DND-41 (cell line): Measurements from ENCODE around the gene SLC39A8.

Experiments
- EZH2 ChIP-seq: IDR thresholded peaks from 3 replicates; pipeline ENCODE4 v1.6.1; 2012; ENCODE audit warnings: borderline replicate concordance, low read depth, mild to moderate bottlenecking, moderate library complexity, low read length, inconsistent platforms; ENCODE audit not compliant: severe bottlenecking
- TF ChIP-seq, protein P1 (sequence below): IDR thresholded peaks from 2 replicates; pipeline ENCODE4 v1.5.1; 2012; ENCODE audit warnings: borderline replicate concordance, low read length, moderate library complexity, mild to moderate bottlenecking; ENCODE audit not compliant: poor library complexity, severe bottlenecking; ENCODE audit errors: extremely low read depth

DNA sequence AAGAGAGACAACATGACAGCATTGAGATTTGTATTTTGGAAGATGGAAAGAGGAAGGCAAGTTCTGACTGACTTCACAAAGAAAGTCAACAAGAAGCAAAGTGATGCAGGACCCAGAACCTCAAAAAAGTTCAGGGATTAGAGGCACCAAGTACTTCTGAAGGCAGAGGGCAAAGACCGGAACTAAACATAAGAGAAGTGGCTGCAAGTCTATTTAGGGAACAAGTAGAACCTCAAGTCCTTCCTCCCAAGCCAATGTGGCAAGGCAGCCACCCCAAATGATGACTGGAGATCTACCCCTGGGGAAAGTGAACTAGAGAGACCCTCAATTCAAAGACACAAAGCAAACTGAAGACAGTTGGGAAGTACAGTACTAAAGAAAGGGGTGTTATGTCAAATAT is 46.6 kb downstream of the SLC39A8 start:
- TF ChIP-seq, protein P1, sequence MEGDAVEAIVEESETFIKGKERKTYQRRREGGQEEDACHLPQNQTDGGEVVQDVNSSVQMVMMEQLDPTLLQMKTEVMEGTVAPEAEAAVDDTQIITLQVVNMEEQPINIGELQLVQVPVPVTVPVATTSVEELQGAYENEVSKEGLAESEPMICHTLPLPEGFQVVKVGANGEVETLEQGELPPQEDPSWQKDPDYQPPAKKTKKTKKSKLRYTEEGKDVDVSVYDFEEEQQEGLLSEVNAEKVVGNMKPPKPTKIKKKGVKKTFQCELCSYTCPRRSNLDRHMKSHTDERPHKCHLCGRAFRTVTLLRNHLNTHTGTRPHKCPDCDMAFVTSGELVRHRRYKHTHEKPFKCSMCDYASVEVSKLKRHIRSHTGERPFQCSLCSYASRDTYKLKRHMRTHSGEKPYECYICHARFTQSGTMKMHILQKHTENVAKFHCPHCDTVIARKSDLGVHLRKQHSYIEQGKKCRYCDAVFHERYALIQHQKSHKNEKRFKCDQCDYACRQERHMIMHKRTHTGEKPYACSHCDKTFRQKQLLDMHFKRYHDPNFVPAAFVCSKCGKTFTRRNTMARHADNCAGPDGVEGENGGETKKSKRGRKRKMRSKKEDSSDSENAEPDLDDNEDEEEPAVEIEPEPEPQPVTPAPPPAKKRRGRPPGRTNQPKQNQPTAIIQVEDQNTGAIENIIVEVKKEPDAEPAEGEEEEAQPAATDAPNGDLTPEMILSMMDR = no peak
- TF ChIP-seq EZH2 = no peak
